Mucosa of stomach (tissue), 1 donor: ENCODE measurements around the gene TRIM67.
"Not testable (repeated sequence)": the region's sequence is repeated elsewhere in the genome, so short reads cannot be mapped to it uniquely, and the experiment has no call there.

Experiments
- H3K27me3 ChIP-seq: one replicate; pipeline ENCODE4 v1.7.0; 2013; ENCODE audit warnings: mild to moderate bottlenecking, low read length; ENCODE audit not compliant: control insufficient read depth, insufficient read depth
- H3K36me3 ChIP-seq: one replicate; pipeline ENCODE4 v1.7.0; 2013; ENCODE audit warnings: low read length; ENCODE audit not compliant: control insufficient read depth, insufficient read depth
- H3K4me1 ChIP-seq: one replicate; pipeline ENCODE4 v1.7.0; 2013; ENCODE audit warnings: mild to moderate bottlenecking, low read length; ENCODE audit not compliant: control insufficient read depth, insufficient read depth
- H3K4me3 ChIP-seq: one replicate; pipeline ENCODE4 v1.7.0; 2013; ENCODE audit warnings: low read length
- H3K9ac ChIP-seq: one replicate; pipeline ENCODE4 v1.7.0; 2013; ENCODE audit warnings: mild to moderate bottlenecking, low read length, moderate library complexity
- H3K9me3 ChIP-seq: one replicate; pipeline ENCODE4 v1.7.0; 2013; ENCODE audit warnings: mild to moderate bottlenecking, low read length, moderate library complexity; ENCODE audit not compliant: control insufficient read depth
- donor health status: Pancreatic carcinoma.

The TRIM67 gene

GRCh38 chr1:231138236-231138635 lies 23.6 kb upstream of the TRIM67 start:
- no peaks in the 10 kb centered on the region for H3K36me3 ChIP-seq
- H3K9me3 ChIP-seq: no peaks in the 10 kb centered on the region
- no peak overlapping the region for H3K9ac ChIP-seq
- H3K4me1 ChIP-seq: no peaks in the 10 kb centered on the region
- H3K27me3 ChIP-seq: peaks cover 3% of the 10 kb centered on the region
- no peak overlapping the region for H3K4me3 ChIP-seq

- H3K9ac ChIP-seq: no peak overlapping the region
- no peaks in the 10 kb centered on the region for H3K9me3 ChIP-seq
Observed at GRCh38 chr1:231139125-231139649, 22.7 kb upstream of the TRIM67 start.

DNA sequence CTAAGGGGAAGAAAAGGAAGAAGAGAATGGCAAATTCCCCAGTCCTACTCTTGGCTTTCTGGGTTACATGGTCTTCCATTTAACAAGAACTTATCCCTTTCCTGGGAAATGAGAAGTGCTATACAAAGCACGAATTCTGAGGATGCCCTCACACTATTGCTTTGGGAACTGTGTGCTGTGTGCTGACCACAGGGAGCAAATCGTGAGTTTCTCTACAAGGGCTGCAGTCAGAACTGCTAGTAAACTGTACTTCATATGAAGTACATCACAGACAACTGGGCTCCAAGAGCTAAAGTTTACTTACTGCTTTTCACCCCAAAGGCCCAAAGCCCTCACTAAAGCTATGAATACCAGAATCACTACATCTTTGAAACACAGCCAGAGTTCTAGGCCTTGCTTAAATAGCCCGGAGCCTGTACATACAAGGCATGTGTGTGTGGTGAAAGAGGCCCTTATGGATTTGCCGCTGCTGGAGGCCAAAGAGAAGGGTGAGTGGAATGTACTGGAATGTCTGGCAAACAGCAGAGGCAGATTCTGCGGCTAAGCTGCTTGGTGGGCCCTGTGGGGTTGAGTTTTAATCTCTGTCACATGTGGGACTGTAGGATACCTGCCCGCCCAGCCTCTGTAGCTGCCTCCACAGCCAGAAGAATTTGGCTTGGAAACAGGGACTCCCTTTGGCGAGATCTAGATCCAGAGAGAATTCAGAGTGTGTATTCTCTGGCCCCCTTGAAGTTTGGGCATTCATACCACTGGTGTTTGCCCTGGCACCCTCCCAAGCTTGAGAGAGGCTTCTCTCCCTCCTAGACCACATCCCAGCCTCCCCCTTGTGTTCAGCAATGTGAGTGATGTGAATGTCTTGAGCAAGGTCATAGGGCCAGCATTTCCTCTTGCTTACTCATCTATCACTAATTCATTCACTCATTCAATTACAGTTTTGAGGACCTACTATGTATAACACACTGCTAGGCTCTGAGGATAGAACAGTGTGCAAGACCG lies 21.9 kb upstream of the TRIM67 start:
- peaks cover 3% of the 10 kb centered on the region for H3K27me3 ChIP-seq
- H3K4me3 ChIP-seq: no peak overlapping the region
- H3K9ac ChIP-seq: no peak overlapping the region
- no peaks in the 10 kb centered on the region for H3K9me3 ChIP-seq
- no peaks in the 10 kb centered on the region for H3K4me1 ChIP-seq
- H3K36me3 ChIP-seq: no peaks in the 10 kb centered on the region

More at GRCh38 chr1:231139125-231139649, 22.7 kb upstream of the TRIM67 start:
- H3K27me3 ChIP-seq: peaks cover 3% of the 10 kb centered on the region
- no peak overlapping the region for H3K4me3 ChIP-seq
- H3K36me3 ChIP-seq: no peaks in the 10 kb centered on the region
- no peaks in the 10 kb centered on the region for H3K4me1 ChIP-seq

- Histone ChIP-seq H3K9me3 (no peaks in the 10 kb centered on the region), H3K27me3 (peaks cover 3% of the 10 kb centered on the region), H3K4me1 (no peaks in the 10 kb centered on the region), H3K4me3 (no peak overlapping the region), H3K9ac (no peak overlapping the region), H3K36me3 (no peaks in the 10 kb centered on the region)
Observed at GRCh38 chr1:231144416-231145193, 17.3 kb upstream of the TRIM67 start.

- no peaks in the 10 kb centered on the region for H3K4me1 ChIP-seq
- H3K9me3 ChIP-seq: no peaks in the 10 kb centered on the region
- H3K27me3 ChIP-seq: no peaks in the 10 kb centered on the region
- no peak overlapping the region for H3K4me3 ChIP-seq
- no peak overlapping the region for H3K9ac ChIP-seq
- no peaks in the 10 kb centered on the region for H3K36me3 ChIP-seq
Observed at GRCh38 chr1:231147896-231148295, 14.0 kb upstream of the TRIM67 start.

DNA sequence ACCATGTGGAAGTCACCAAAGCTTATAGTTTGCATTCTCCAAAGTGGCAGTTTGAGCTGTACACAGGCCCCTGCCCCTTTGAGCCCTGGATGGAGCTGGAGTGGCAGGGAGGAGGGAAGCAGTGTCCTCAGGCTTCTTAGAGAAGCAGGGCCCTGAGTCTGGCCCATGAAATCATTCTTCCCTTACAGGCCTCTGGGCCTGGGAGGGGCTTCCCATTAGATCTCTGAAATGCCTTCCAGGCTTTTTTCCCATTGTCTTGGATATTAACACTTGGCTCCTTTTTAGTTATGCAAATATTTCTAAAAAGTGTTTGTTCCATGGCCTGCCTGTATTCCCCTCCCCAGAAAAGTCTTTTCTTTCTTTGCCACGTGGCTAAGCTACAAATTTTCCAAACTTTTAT lies 10.0 kb upstream of the TRIM67 start:
- Histone ChIP-seq H3K4me1 (no peaks in the 10 kb centered on the region), H3K27me3 (no peaks in the 10 kb centered on the region), H3K9me3 (no peaks in the 10 kb centered on the region), H3K4me3 (no peak overlapping the region), H3K36me3 (no peaks in the 10 kb centered on the region), H3K9ac (no peak overlapping the region)

GRCh38 chr1:231153726-231154125 lies 8.1 kb upstream of the TRIM67 start:
- Histone ChIP-seq H3K9ac (no peak overlapping the region), H3K36me3 (no peaks in the 10 kb centered on the region), H3K9me3 (no peaks in the 10 kb centered on the region), H3K4me3 (no peak overlapping the region), H3K4me1 (no peaks in the 10 kb centered on the region), H3K27me3 (no peaks in the 10 kb centered on the region)

DNA sequence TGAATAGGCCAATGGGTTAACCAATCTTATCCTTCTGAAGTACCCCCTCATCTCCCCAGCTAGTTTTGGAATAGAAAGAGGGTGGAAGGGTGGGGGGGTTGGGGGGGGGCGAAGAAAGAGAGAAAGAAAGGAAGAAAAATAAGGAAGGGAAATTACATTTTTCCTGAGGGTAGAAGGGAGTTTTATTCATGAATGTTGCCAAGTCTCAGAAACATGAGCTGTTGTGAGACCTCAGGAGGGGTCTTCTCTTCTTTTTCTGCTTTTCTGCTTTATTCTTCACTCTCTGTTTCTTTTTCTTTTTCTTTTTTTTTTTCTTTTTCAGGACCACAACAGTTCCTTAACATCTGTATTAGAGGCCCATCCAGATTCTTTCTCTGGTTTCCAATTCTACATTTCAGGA lies 6.0 kb upstream of the TRIM67 start:
- Histone ChIP-seq H3K4me1 (no peaks in the 10 kb centered on the region), H3K27me3 (peaks cover 14% of the 10 kb centered on the region), H3K9me3 (no peaks in the 10 kb centered on the region), H3K9ac (no peak overlapping the region), H3K4me3 (no peak overlapping the region), H3K36me3 (no peaks in the 10 kb centered on the region)

- peaks cover 28% of the 10 kb centered on the region for H3K27me3 ChIP-seq
- H3K9me3 ChIP-seq: no peaks in the 10 kb centered on the region
- no peak overlapping the region for H3K4me3 ChIP-seq
- peaks cover 2% of the 10 kb centered on the region for H3K4me1 ChIP-seq
- no peak overlapping the region for H3K9ac ChIP-seq
- H3K36me3 ChIP-seq: no peaks in the 10 kb centered on the region
Observed at GRCh38 chr1:231157311-231157710, 4.5 kb upstream of the TRIM67 start.

DNA sequence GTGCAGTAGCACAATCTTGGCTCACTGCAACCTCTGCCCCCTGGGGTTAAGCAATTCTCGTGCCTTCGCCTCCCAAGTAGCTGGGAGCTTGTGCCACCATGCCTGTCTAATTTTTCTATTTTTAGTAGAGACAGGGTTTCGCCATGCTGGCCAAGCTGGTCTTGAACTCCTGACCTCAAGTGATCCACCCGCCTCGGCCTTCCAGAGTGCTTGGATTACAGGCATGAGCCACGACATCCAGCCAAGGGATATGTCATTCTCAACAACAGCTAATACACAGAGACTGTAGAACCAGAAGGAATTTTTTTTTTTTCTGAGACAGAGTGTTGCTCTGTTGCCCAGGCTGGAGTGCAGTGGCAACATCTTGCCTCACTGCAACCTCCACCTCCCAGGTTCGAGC lies 3.7 kb upstream of the TRIM67 start:
- not testable (repeated sequence) for H3K36me3 ChIP-seq, H3K4me3 ChIP-seq, H3K9ac ChIP-seq, H3K4me1 ChIP-seq, H3K9me3 ChIP-seq
- peaks cover 36% of the 10 kb centered on the region for H3K27me3 ChIP-seq

- Histone ChIP-seq H3K4me1 (peaks cover 10% of the 10 kb centered on the region), H3K36me3 (no peaks in the 10 kb centered on the region), H3K9me3 (no peaks in the 10 kb centered on the region), H3K9ac (no peak overlapping the region), H3K27me3 (peaks cover 48% of the 10 kb centered on the region), H3K4me3 (no peak overlapping the region)
Observed at GRCh38 chr1:231159202-231159962, 2.5 kb upstream of the TRIM67 start.
